ENCODE data around the gene TTC39A. TPM values are rescaled to one million over a fixed set of nuclear protein-coding genes. Genes with fewer than 3 reads are reported as not detected.
A peak's percentile ranks its signal among the peaks of the same experiment; 100 is the strongest.

TTC39A gene
- total and polyA plus RNA-seq, 11 donors: 8.4 to 29.2 (median 23.2) TPM

DNA sequence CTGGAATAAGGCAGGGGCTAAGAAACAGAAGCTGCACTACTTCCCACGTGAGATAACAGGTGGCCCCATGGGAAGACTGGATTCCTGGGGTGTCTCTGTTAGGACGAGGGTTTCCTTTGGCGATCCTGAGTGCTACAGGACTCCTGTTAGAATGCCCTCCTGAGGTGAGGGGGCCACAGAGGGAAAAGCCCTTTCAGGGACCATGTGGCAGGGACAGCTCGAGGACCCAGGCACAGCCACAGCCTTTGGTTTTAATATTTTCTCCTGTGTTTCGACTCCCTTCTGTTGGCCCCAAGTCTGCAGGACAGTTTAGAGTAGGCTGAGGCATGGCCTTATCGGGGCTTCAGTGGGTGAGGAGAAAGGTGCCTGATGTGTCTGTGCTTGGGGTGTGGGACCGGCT is 12.6 kb downstream of the TTC39A start:
- no peak for DNase-seq

DNA sequence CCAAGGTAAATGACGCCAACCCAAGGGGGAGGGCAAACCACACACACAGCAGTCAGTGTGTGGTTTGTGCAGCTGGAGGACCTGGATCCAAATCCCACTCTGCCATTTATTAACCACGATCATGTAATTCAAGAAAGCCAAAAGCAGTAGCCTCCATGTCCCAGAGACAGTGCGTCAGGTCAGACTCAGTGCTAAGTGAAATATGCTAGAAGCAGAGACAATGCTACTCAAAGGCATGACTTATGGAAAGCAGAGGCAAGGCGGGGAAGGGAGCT is 13.6 kb downstream of the TTC39A start:
- Histone ChIP-seq H3K27me3 (no peaks in the 10 kb centered on the region), H3K4me1 (peaks cover 0 to 13% (median 0%) of the 10 kb centered on the region in 12 donors), H3K36me3 (no peaks in the 10 kb centered on the region), H3K9me3 (no peaks in the 10 kb centered on the region), H3K4me3 (no peak overlapping the region), H3K27ac (no peak overlapping the region)
- DNase-seq: no peak
- WGBS, 4 donors: 86 to 92% (median 90%) methylated on average over 4 of the region's 4 CpGs
- intact Hi-C loops (cut with DNase I): no loop called here
- no peak for ATAC-seq
- no peak for TF ChIP-seq POLR2A (IDR thresholded peaks at IDR 0.05)
- TF ChIP-seq, protein P1, sequence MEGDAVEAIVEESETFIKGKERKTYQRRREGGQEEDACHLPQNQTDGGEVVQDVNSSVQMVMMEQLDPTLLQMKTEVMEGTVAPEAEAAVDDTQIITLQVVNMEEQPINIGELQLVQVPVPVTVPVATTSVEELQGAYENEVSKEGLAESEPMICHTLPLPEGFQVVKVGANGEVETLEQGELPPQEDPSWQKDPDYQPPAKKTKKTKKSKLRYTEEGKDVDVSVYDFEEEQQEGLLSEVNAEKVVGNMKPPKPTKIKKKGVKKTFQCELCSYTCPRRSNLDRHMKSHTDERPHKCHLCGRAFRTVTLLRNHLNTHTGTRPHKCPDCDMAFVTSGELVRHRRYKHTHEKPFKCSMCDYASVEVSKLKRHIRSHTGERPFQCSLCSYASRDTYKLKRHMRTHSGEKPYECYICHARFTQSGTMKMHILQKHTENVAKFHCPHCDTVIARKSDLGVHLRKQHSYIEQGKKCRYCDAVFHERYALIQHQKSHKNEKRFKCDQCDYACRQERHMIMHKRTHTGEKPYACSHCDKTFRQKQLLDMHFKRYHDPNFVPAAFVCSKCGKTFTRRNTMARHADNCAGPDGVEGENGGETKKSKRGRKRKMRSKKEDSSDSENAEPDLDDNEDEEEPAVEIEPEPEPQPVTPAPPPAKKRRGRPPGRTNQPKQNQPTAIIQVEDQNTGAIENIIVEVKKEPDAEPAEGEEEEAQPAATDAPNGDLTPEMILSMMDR (IDR thresholded peaks at IDR 0.05): no peak

More for the DNA sequence above, 12.6 kb downstream of the TTC39A start:
- no peak for TF ChIP-seq POLR2A (IDR thresholded peaks at IDR 0.05)
- TF ChIP-seq, protein P1 (IDR thresholded peaks at IDR 0.05): no peak
- Histone ChIP-seq H3K27me3 (no peaks in the 10 kb centered on the region), H3K36me3 (no peaks in the 10 kb centered on the region), H3K4me1 (peaks cover 0 to 13% (median 0%) of the 10 kb centered on the region in 12 donors), H3K9me3 (no peaks in the 10 kb centered on the region), H3K27ac (no peak overlapping the region), H3K4me3 (no peak overlapping the region)
- no peak for ATAC-seq
- intact Hi-C loops (cut with DNase I): no loop called here
- WGBS, 4 donors: 82 to 93% (median 87%) methylated on average over 7 of the region's 7 CpGs

GRCh38 chr1:51316113-51316845 is 14.1 kb downstream of the TTC39A start:
- Histone ChIP-seq H3K27ac (no peak overlapping the region), H3K4me3 (no peak overlapping the region), H3K9me3 (no peaks in the 10 kb centered on the region), H3K4me1 (peaks cover 0 to 13% (median 0%) of the 10 kb centered on the region in 12 donors), H3K27me3 (no peaks in the 10 kb centered on the region), H3K36me3 (no peaks in the 10 kb centered on the region)
- ATAC-seq: no peak
- DNase-seq: no peak
- intact Hi-C loops (cut with DNase I): no loop called here
- no peak for TF ChIP-seq POLR2A (IDR thresholded peaks at IDR 0.05)
- TF ChIP-seq, protein P1 (IDR thresholded peaks at IDR 0.05): no peak
- WGBS, 4 donors: 87 to 93% (median 91%) methylated on average over 9 of the region's 9 CpGs

DNA sequence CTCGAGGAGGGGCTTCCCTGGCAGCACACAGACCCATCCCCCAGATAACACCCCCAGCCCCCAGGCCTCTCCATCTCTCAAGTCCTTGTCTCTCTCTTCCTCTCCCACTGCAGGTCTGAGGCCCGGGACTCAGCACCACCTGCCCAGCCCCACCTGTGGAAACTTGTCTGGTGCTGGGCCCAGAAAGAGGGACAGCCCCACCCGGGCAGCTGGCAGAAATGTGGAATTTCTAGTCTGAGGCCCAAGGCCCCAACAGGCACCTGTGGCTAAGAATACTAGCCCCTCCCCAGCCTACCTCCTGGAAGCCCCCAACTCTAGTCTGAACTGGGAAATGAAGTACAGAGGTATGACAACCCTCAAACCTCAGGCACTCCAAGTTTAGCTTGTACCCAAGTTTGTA is 15.4 kb downstream of the TTC39A start:
- peaks cover 0 to 13% (median 0%) of the 10 kb centered on the region in 12 donors for H3K4me1 ChIP-seq
- no peaks in the 10 kb centered on the region for H3K9me3 ChIP-seq
- intact Hi-C loops (cut with DNase I): no loop called here
- TF ChIP-seq POLR2A (IDR thresholded peaks at IDR 0.05): no peak
- TF ChIP-seq, protein P1 (IDR thresholded peaks at IDR 0.05): no peak
- H3K27me3 ChIP-seq: no peaks in the 10 kb centered on the region
- ATAC-seq (no peak), DNase-seq (peak in 1 of 5 donors; percentile 26)
- 71 to 82% (median 76%) methylated on average over 3 of the region's 3 CpGs for WGBS, 4 donors
- H3K36me3 ChIP-seq: peaks cover 0 to 2% (median 0%) of the 10 kb centered on the region in 9 donors
- H3K27ac ChIP-seq: no peak overlapping the region
- H3K4me3 ChIP-seq: no peak overlapping the region
